ENCODE results near the gene SEPSECS.
A peak's percentile ranks its signal among the peaks of the same experiment; 100 is the strongest.

Gene SEPSECS

DNA sequence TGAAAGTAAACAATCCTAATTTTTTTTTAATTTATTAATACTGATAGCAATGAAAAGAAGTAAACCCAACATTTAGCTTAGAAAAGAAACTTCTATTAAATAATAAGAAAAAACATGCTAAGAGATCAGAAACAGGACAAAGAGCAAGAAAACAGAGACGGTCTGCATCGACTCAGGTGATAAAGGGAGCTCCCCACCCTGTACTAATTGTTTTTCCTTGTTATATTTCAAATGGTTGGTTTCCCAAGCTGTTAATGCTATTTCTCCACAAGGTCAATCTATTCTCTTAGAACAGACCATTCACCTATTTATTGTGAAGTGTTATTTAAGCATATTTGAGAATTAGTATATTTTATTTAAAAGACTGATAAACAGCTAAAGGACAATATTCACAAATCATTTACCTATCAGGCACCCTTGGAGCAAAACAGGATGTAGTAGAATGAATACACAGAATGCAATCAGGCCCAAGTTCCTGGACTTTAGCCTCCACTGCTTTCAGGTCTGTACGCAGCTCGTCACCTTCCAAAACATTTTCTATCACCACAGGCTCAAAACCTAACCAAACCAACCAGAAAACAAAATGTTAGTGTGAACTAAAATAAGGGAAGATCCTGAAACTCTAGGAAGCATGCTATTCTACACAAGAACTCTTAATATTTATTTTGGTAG lies 5.5 kb downstream of the SEPSECS start:
- DNase-seq = peak; percentile 42

DNA sequence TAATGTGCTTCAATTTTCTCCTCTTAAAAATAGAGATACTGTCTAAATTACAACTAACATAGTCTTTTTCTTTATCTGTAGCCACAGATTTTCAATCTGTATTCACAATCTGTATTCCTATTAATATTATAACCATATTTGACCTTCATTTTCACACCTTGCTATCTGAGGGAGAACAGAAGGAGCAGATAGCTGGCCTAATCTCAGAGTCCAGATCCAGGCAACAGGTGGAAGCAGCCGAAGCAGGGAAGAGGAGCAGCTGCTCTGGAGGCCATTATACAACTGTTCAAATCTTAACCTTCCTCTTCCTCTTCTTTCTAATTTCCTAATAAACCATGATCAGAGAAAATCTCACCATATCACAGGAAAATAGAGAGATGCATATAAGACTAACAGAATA lies 14.2 kb downstream of the SEPSECS start:
- DNase-seq = no peak

DNA sequence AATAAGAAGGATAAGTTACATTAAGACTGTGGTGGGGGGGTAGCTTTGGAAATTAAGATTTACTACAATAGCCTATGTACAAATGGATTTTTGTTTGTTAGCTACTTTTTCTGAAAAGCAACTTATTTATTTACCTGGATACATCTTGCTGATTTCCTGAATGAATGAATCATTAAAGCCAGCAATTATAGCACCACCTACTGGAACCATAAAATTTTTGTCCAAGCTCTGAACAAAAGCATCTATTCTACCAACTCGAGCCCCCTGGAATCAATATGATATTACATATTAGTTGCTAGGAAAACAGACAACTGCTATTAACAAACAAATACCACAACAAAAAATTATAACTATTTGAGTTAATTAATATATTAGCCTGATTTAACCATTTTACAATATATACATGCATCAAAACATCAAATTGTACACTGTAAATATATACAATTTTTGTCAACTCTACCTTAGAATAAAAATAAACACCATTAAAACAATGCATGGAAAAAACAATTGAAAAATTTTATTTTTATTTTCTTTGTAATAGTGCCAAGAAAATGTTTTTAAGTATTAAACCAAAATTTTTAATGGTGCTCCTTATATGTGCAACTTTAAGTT lies 15.3 kb downstream of the SEPSECS start:
- peak; percentile 14 for DNase-seq

DNA sequence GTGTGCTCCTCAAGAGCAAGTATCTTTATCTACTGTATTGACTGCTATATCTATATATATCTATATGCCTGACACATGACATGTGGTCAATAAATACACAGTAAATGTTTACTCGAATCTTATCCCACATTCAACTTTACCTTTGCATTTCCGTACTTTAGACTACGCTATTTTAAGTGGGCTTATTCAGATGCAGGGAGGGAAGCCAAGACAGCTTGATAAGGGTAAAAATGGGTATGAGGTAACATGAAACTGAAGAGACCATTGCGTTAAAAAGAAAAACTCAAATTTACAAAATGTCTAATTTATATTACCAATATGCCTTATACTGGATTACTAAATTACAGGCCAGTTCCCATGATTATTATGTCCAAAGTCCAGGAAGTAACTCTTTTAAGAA lies 17.8 kb downstream of the SEPSECS start:
- DNase-seq = no peak

DNA sequence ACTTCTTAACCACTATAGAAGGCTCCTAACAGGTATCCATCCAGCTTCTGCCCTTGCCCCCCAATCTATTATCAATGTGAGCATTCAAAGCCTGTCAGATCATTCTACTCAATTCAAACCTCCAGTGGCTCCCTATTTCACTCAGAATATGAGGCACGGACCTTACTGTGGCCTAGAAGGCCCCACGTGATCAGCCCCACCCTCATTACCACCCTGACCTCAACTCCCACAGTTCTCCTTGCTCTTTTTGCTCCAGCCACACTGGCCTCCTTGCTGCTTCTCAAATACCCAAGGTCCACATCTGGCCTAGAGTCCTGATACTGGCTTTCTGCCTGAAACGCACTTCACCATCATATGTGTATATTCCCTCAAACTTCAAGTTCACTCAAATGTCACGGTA lies 18.7 kb downstream of the SEPSECS start:
- DNase-seq = no peak

DNA sequence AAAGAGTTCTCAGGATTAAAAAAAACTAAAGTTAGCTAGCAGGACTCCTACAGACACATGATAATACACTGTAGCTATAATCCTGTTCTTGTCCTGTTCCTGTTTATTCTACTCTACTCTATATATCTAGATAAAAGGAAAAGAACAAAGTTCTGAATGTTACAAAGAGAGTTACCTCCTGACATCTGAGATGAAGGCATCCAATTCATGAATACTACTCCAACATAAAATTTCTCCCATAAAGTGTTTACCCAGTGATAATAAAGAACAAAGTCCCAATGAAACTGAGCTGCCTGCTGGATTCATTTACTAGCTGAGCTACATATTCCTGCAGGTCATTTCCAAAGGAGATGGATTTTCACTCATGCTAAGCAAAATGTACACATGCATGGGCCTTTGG lies 27.1 kb downstream of the SEPSECS start:
- no peak for DNase-seq

DNA sequence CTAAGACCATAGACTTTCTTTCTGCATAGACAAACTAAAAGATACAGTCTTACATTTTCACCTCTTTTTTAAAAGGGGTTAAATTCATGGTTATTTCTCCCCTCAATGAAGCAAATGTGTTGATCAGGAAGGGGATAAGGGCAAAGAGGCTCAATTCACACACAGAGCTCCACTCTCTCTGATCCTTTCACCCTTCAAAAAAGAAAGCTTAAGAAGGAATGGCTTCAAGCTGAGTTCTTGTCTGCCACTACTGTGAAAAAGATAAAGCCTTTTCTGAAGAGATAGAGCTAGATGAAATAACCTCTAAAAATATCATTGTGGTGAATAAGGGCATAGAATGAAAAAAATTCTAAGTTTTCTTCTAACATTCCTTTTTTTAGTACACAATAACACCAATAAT lies 28.3 kb downstream of the SEPSECS start:
- no peak for DNase-seq

DNA sequence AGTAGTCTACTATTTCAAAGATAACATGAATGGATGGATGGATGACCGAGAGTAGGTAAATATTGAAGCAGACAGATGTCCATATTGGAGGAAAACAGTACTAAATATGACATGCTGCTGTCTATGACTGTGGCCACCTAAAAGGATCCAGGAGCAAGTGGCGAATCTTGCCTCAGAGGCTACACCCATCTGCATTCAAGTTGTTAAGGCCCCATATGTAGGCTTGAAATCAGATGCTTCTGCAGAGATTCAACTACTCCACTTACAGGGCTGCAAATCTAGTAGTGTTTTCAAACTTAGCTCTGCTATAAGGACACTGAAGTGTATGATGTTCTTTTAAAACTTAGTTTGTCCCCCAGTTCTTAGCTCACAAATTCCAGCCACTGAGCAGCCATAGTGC lies 28.9 kb downstream of the SEPSECS start:
- no peak for DNase-seq

DNA sequence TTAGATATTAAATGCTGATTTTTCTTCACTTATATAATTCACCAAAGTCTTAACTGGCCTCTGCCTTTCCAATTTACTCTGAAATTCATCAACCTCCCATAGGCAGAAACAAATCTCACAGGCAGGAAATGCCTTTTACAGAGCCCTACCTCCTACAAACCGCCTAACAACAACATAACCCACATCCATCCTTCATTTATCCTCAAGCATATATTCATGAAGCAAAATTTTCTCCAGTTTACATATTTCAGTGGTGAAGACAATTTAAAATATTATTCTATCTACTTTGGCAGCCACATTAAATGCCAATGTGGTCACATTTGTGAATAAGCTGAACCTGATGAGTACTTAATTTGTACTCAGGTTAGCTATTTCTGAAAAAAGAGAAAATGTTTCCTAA lies 30.3 kb downstream of the SEPSECS start:
- no peak for DNase-seq

DNA sequence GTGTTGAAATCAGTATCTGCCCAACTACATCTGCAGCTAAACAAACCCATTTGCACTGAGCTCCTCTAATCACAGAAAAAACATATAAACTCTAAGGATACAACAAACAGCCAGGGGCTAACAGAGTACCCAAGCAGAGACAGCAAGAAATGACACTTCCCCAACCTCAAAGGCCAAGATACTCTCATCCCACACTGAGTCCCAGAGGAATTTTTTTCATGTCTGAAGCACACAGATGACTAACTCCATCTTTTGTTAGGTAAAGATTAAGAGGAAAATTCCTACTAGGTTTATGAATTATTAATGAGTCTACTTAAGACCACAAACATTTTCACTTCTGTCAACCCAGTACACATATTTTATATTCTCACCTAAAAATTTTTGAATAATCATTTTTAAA lies 31.6 kb downstream of the SEPSECS start:
- no peak for DNase-seq

DNA sequence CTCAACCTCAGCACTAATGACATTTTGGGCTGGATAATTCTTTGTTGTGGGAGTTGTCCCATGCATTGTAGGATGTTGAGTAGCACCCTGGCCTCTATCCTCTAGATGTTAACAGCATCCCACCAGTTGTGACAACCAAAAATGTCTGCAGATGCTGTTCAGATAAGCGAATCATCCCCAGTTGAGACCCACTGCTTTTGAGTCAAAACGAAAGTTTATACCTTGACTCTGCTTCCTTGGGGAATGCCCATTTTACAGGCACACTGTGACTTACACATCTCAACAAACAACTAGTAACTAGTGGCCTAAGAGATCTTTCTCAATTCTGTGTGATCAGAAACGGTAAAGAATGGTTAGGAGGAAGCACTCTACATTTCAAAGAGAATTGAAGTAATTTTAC lies 37.0 kb downstream of the SEPSECS start:
- no peak for DNase-seq

DNA sequence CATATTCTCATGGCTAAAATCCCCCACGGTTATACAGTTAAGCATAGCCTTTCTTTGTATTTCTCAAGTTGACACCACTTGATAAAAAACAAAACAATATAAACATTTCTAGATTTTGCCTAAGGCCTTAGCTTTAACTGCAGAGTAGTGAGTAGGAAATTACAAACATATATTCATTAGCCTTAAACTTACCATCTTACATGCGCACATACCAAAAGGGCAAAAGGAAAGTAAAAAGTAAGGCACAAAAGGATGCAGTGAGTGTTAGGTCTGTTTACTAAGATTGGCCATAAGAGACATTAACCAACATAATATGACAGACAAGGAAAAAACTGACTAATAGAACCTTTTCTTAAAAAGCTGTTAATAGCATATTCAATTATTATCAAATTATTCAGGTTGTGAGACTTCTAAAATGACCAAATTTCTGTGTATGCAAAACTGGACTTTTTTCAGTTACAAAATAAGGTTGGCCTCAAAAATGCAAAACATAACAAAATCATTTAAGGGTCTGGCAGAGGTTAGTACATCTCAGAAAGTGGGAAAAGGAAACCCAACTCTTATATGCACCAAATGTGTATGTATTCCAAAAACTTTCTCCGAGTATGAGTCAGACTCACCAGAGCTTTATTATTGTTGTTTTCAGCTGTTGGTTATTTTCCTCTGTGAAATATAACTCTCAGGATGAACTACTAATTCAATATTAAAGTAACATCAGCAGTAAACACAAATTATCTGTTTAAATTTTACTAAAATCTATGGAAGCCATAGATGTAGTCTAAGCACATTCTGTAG lies 39.9 kb downstream of the SEPSECS start:
- DNase-seq = no peak

DNA sequence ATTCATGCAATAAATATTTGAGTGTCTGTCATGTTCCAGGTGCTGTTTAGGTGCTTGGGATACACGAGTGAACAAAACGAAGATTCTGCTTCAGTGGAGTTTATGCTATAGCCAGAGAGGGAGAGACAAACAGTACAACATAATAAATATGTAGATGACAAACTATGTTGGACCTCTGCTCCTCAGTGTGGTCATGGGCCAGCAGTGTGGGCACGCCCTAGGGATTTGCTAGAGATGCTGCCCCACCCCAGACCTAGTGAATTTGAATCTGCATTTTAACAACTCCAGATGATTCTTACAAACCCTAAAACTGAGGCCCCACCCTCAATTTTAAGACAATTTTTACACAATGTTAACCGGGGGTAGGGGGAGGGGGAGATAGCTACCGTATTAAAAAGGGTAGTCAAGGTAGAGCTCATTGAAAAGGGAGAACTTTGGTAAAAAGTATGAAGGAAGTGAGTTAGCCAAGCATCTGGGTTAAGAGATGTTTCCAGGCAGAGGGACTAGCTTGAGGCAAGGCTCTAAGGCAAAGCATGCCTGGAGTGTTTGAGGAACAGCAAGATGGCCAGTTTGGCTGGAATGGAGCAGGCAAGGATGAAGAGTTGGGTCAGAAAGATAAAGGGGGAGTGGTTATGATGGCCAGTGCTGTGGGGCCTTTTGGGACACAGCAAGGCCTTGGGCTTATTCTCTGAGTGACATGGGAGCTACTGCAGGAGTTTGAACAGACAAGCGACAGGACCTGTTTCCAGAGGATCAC lies 42.4 kb downstream of the SEPSECS start:
- no peak for DNase-seq

DNA sequence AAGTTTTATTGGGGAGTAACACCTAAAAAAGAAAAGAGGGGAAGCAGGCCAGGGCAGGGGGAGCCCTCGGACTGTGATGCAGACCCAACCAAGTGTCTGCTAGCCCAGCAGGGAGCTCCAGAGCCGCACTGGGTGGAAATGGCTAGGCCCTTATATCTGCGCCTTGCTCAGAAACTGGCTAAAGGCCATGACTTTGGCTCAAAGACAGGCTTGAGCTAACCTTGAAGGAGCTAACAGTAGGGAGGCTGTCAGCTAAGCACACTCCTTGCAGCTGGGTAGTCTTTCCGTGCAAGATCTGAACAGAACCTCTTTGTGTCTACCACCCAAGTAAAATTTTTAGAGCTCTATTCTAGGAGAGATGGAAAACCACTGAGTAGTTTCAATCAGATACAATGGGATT lies 43.0 kb downstream of the SEPSECS start:
- no peak for DNase-seq

DNA sequence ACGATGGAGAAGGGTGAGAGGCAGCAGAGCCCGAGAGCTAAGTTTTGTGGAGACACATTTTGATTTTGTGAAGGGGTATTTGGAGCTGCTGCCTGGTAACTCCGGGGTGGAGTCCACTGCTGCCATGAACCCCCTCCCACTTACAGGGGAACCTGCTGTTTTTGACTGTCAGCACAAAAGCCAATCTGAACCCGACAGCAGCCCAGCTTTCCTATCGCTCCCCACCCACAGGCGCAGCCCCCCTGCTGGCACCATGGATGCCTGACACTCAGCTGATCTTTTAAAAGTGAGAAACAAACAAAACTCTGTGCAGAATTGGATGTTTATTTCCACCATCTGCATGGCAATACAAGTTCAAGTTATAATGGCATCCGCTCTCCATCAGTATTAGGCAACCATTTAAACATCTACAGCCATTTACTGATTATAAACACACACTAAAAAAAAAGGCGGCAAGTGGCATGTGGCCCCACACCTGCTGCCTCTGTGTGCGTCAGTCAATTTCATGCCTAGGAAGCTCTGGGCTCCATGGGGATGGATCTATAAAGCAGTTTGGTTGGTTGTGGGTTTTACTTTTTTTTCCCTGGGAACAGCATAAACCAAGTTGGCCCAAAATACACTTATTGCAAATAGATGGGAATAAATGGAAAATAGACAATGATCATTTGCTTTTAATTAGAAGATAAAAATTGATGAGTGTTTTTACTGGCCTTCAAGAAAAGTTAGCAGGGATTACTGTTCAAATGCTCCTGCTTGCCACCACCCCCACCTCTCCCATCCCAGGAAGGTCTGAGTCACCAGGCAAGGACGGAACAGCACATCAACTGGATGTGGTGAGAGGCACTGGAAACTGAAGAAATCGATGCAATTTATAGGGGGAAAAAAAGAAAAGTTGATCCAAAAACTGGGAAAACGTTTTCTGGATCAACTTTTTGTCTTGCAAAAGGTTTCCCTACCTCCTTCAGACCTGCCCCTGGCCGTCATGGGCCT lies 46.0 kb downstream of the SEPSECS start:
- DNase-seq = no peak

DNA sequence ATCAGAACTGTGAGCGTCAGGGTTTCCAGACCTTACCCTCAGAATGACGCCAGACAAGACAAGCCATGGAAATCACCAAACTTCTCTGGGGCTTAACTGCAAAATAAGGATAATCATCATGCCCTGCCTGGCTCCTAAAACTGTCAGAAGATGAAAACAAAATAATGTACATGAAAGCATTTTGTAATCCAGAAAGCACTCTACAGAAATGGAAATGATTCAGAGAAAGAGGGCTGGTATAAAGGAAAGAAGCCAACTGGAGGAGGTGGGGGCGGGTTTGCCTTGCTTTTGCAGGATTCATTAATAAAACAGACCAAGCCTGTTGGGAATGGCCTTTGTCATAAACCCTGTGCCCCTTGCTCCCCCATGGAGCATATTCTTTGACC lies 47.3 kb downstream of the SEPSECS start:
- no peak for DNase-seq

DNA sequence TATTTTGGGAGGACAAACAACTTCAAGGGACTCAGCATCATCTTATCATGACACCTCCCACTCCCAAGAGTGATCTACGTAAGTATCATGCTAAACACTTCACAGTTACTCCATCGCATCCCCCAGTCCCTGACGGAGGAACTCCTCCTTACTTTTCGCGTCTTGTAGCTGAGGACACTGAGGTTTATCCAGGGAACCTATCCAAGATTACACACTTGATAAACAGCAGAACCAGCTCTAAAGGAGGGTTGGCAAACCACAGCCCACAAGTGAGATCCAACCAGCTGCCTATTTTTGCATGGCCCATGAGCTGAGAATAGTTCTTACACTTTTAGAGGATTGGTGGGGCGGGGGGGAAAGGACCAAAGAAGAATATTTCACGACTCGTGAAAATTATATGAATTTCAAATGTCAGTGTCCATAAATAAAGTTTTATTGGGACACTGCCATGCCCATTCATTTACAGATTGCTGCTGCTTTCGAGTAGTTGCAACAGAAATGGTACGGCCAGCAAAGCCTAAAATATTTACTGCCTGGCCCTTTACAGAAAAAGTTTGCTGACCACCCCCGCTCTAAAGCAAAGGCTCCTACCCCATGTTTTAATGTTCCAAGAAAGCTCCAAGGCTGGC lies 47.8 kb downstream of the SEPSECS start:
- DNase-seq = no peak

DNA sequence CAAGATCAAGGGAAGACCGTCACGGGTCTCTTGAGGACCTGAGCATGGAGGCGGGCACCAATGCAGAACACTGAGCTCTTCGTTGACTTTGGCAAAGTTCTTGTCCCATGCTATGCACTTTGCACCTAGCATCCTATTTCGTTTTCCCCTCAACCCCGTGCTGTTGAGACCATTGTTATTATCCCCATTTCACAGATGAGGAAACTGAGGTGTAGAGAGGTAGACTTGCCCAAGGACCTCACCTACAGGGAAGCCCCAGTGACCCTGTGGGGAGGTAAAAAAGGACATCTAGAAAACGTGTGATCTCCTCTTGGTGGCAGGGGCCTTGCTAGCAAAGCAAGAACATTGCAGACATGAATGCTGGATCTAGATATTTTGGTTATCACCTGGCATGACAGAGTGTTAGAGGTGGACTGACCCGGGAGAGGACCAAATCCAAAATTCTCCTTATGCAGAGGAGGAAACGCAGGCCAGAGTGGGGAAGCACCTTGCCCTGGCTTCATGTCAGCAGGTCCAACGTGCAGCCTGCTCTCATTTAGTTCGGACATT lies 48.5 kb downstream of the SEPSECS start:
- no peak for DNase-seq

DNA sequence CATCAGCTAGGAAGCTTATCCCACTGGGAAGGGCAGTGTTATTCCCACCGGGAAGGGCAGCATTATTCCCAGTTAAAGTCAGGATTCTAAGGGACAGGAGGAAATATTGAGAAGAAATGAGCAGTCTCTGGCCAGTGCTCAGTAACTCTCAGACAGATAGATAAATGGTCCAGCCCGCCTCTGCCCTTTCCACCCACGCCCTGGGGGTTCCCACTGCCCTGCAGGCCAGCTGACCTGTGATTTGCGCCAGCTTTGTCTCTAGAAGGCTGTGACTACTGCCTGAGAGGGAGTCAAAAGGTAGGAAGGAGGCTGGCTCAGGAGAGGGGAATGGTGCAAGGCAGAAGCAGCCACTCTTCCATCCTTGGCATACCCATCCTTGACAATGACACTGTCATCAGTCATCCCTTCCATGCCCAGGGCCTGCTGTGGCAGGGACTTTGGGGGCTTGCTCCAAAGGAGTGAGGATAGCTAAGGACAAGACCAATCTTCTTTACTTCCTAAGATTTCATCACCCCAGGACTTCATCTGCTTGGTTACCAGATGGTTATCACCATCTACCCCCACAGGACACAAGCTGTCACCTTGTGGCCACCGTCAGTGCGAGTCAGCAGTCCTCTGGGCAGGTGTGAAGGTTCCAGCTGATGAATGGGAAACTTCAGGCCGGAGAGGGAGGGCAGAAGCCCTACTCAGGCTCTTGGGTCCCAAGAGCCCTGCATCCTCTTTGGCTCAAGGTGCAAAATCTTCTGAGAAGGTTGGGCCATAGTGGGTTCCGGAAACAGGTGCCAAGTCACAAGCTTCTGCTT lies 49.5 kb downstream of the SEPSECS start:
- DNase-seq = no peak

DNA sequence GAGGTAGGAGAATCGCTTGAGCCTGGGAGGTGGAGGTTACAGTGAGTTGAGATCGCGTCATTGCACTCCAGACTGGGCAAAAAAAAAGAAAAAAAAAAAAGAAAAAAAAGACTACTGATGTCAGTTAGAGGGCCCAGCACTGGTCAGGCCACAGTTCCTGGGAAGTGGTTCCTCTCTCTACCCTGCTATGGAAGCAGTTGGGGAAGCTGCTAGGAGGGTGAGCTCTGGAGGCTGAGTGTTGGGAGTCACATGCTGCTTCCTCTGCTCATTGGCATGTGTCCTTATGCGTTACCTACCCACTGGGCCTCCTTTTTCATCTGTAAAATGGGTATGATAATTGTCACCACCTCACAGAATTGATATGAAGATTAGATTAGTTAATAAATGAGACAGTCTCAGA lies 50.7 kb downstream of the SEPSECS start:
- no peak for DNase-seq

DNA sequence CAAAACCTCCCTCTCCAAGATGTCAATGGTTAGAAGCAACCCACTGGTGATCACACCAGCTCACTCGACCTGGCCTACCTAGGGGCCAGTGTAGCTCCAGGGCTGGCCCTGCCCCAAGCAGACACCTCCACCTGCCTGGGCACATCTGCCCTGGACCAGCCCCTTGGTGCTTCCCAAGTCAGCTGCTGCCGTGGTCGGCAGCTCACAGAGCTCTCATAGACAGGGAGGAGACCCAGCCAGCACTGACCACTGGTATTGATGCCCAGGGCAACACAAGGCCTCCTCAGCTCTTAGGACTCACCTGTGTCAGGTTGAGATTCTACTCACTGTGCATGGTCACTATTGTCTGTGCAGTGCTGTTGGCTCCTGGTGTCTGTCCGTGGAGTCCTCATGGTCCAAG lies 51.7 kb downstream of the SEPSECS start:
- DNase-seq = no peak

All from NCI-H748 treated with DMSO at 0.1 percent for 48 hours (cell line).